PFSK-1 (cell line): Measurements from ENCODE around the gene OST4.

Experiments
- FOXP2 ChIP-seq: optimal IDR thresholded peaks from 2 replicates; pipeline ENCODE3; 2011; ENCODE audit warnings: borderline replicate concordance, control low read depth, inconsistent platforms; ENCODE audit not compliant: insufficient read depth; ENCODE audit errors: extremely low read length, extremely low read depth
- POLR2AphosphoS5 ChIP-seq: IDR thresholded peaks from 2 replicates; pipeline ENCODE4 v1.6.1; 2012; ENCODE audit warnings: low read depth, mild to moderate bottlenecking, control low read depth, low read length, moderate library complexity
- SIN3A ChIP-seq: IDR thresholded peaks from 2 replicates; pipeline ENCODE4 v1.6.1; 2012; ENCODE audit warnings: mild to moderate bottlenecking, low read length, moderate library complexity, borderline replicate concordance; ENCODE audit not compliant: insufficient read depth
- TAF1 ChIP-seq: IDR thresholded peaks from 2 replicates; pipeline ENCODE4 v1.6.1; 2012; ENCODE audit warnings: low read length, control low read depth, borderline replicate concordance; ENCODE audit not compliant: insufficient read depth
- TF ChIP-seq, protein P1 (sequence below), 2 experiments: IDR thresholded peaks; 2 replicates each; pipeline versions ENCODE4 v1.6.1 to v1.8.0; 2011 to 2012; ENCODE audit warnings: low read depth in 2 of 2, low read length in 2 of 2, control low read depth in 1 of 2, inconsistent platforms in 1 of 2, mild to moderate bottlenecking in 1 of 2, moderate library complexity in 1 of 2; ENCODE audit not compliant: insufficient read depth in 1 of 2

Gene OST4

DNA sequence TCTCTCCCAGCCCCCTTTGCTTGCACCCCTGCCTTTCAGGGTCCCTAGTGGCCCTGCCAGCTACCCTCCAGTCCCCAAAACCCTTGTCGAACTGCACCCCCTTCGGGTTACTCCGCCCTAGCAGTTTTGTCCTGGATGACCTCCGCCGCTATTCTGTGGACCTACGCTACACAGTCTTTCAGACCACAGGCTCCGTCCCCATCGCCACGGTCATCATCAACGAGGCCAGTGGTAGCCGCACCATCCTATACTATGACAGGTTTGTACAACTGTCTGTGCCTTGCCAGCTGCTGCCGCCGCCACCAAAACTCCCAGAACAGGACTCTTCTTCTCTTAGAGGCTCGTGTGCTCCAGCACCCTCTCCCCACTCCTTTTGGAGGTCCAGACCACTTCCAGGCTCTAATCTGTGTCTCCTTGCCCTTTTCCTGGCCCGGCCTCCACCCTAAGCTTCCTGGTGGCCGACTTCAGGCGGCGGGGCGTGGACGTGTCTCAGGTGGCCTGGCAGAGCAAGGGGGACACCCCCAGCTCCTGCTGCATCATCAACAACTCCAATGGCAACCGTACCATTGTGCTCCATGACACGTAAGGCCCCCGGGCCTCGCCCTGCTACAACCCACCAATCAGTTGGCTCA is 23.0 kb upstream of the OST4 start:
- TF ChIP-seq POLR2AphosphoS5 (no peak), TAF1 (no peak), SIN3A (no peak), FOXP2 (no peak)
- TF ChIP-seq, protein P1, sequence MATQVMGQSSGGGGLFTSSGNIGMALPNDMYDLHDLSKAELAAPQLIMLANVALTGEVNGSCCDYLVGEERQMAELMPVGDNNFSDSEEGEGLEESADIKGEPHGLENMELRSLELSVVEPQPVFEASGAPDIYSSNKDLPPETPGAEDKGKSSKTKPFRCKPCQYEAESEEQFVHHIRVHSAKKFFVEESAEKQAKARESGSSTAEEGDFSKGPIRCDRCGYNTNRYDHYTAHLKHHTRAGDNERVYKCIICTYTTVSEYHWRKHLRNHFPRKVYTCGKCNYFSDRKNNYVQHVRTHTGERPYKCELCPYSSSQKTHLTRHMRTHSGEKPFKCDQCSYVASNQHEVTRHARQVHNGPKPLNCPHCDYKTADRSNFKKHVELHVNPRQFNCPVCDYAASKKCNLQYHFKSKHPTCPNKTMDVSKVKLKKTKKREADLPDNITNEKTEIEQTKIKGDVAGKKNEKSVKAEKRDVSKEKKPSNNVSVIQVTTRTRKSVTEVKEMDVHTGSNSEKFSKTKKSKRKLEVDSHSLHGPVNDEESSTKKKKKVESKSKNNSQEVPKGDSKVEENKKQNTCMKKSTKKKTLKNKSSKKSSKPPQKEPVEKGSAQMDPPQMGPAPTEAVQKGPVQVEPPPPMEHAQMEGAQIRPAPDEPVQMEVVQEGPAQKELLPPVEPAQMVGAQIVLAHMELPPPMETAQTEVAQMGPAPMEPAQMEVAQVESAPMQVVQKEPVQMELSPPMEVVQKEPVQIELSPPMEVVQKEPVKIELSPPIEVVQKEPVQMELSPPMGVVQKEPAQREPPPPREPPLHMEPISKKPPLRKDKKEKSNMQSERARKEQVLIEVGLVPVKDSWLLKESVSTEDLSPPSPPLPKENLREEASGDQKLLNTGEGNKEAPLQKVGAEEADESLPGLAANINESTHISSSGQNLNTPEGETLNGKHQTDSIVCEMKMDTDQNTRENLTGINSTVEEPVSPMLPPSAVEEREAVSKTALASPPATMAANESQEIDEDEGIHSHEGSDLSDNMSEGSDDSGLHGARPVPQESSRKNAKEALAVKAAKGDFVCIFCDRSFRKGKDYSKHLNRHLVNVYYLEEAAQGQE (IDR thresholded peaks at IDR 0.05; ENCODE audit: insufficient read depth in 1 of 2, low read depth in 2 of 2, low read length in 2 of 2) = no peak

DNA sequence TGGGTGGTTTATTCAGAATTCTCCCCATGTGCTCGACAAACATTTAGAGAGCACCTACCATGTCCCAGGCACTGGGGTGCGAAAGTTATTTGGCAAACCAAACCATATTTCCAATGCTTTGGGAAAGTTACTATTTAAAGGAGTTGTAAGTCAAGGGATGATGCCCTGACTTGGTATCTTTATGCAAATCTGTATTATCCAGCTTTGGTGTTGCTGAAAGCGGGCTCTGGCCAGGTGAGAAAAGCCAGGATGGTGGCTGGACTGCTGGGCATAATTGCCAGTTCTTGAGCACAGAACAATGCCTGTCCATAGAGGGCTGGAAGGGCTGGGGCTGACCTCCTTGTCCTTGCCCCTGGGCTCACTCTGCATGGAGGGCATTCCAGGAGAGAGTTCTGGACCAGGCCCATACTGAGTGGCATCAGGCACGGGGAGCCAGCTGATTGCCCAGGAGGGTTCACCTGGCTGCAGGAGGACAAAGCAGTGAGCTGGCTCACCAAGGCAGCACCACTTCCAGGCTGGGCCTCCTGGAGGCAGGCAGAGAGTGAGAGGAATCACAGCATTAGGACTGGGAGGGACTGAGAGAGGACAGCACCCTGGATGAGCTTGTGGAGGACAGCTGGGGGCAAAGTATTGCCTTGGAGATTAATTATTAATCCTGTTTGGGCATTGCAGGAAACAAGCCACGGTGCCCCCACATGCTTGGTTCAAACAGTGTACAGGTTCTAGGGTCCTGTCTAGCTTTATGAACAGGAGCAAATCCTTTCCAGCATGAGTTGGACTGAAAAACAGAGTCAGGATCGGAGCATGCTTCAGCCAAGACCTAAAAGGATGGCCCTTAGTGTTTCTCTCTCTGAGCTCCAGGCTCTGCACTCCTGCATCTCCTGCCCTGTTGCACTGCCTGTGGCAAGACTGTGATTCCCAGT is 22.2 kb upstream of the OST4 start:
- TF ChIP-seq SIN3A (no peak), TAF1 (no peak)
- TF ChIP-seq, protein P1 (IDR thresholded peaks at IDR 0.05; ENCODE audit: insufficient read depth in 1 of 2, low read depth in 2 of 2, low read length in 2 of 2) = no peak

DNA sequence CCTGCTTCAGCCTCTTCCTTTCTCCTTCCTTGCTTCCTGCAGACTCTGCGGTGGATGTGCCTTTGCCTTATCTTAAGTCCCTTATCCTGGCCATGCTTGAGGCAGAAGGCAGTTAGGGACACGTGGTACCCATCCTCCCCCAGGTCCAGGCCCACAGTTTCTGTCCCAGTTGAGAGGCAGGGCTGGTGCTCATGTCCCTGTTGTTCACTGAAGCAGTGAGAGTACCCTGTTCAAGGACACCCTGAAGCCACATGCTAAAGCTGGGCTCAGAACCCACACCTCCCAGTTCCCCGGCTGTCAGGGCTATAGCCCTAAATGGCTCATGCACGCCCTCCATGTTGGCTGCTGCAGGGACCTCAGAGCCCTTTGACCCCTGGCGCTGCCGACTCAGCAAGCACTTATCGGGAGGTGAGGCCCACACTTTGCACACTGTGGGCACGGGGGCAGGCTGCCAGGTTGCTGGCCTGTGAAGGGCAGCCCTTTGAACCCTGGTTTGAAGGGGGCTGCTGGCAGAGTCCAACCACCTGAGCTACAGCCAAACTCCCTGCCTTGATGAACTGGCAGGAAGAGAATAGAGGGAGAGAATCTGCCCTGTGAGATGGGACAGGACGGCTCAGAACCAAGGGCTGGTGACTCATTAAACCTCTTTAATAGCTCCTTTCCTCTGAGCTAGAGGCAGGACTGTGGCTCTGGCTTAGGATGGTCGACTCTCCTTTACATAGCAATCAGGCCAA is 21.4 kb upstream of the OST4 start:
- TF ChIP-seq POLR2AphosphoS5 (no peak), FOXP2 (no peak), TAF1 (no peak)

DNA sequence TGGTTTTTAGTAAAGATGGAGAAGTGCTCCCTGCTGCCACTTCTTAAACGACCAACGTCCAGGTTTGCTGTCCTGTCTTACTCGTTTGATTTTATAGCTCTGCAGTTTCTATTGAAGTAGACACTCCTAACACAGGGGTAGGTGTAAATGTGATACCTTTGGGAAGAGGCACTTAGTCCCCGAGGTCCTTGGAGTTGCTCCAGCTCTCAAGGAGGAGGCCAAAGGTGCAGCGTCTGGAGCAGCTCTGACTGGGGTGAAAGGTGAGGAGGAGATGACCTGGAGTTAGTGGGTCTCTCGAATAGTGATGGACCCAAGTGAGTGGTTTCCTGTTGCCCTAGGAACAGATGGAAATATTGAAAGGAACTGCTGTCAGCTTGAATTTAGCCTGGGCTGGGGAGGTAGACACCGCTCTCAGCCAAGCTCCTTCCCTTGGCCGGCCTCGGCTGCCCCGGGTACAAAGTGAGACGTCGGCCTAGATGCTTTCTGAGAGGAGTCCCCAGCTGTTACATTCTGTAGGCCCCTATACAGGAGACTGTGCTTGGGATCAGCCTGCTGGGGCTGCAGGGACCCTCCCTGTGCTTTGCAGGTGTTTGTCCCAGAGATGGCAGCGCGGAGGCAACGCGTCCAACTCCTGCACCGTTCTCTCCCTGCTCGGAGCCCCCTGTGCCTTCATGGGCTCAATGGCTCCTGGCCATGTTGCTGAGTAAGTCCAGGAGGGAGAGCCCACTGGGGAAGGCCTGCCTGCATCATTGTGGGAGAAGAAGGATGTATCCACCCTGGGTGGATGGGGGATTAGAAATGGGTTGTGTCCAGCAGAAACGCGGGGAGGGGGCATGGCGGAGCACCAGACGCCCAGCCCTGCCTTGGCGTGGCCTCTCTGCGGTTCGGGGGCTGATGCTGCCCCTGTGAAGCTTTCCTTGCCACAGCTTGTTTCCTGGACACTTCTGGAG is 20.6 kb upstream of the OST4 start:
- TF ChIP-seq, protein P1 (IDR thresholded peaks at IDR 0.05; ENCODE audit: insufficient read depth in 1 of 2, low read depth in 2 of 2, low read length in 2 of 2) = no peak
- TF ChIP-seq FOXP2 = no peak
- TF ChIP-seq TAF1 = no peak
- TF ChIP-seq POLR2AphosphoS5 = no peak
- TF ChIP-seq SIN3A = no peak
